HepG2 (cell line): Measurements from ENCODE around the gene CDKN3. TPM values are rescaled to one million over a fixed set of nuclear protein-coding genes. Genes with fewer than 3 reads are reported as not detected.

Experiments used
- CEBPG ChIP-seq: IDR thresholded peaks from 2 replicates; pipeline ENCODE4 v1.6.1; 2016
- DNMT3B ChIP-seq: conservative IDR thresholded peaks from 2 replicates; pipeline ENCODE4 v1.6.1; 2016; ENCODE audit warnings: missing biosample characterization, control low read depth
- GATAD2A ChIP-seq: IDR thresholded peaks from 2 replicates; pipeline ENCODE4 v1.6.1; 2016
- HNF4A ChIP-seq: sonication (generic); formaldehyde crosslinking; IDR thresholded peaks from 2 replicates; pipeline ENCODE4 v1.4.0; 2020; ENCODE audit warnings: missing genetic modification reagents
- PCBP1 ChIP-seq: fragments of 200-400 bp; formaldehyde crosslinking; IDR thresholded peaks from 2 replicates; pipeline ENCODE4 v1.6.1; 2017; ENCODE audit warnings: mild to moderate bottlenecking, low read depth, low read length, borderline replicate concordance
- RFXAP ChIP-seq: sonication (generic); formaldehyde crosslinking; IDR thresholded peaks from 2 replicates; pipeline ENCODE4 v1.4.0; 2020; ENCODE audit warnings: missing genetic modification reagents, borderline replicate concordance
- THAP11 ChIP-seq: IDR thresholded peaks from 2 replicates; pipeline ENCODE4 v1.6.1; 2016; ENCODE audit warnings: missing biosample characterization, missing genetic modification reagents
- ZFP36 ChIP-seq: fragments of 150-350 bp; IDR thresholded peaks from 2 replicates; pipeline ENCODE4 v1.6.1; 2018; ENCODE audit warnings: borderline replicate concordance, low read length, low read depth; ENCODE audit not compliant: partially characterized antibody
- ZMYM4 ChIP-seq: sonication (generic); formaldehyde crosslinking; IDR thresholded peaks from 2 replicates; pipeline ENCODE4 v1.8.1; 2023; ENCODE audit warnings: mild to moderate bottlenecking, missing genetic modification reagents
- ZNF737 ChIP-seq: sonication (generic); formaldehyde crosslinking; IDR thresholded peaks from 2 replicates; pipeline ENCODE4 v1.5.0; 2020; ENCODE audit warnings: missing genetic modification reagents, mild to moderate bottlenecking, borderline replicate concordance
- polyA plus RNA-seq, 8 experiments: library from polyadenylated mRNA; depleted of rRNA in 3 of 8; stranded (reverse) in 7 of 8; unstranded in 1 of 8; fragments of >200 nt; fragmentation: Illumina TruSeq in 4 of 8; extraction: Trizol in 4 of 8; gene quantifications; 2 replicates each; pipeline versions ENCODE4 v1.2.1 to v1.2.3, GENCODE V29; 2011 to 2016; ENCODE audit warnings: low read depth in 4 of 8, missing spikeins in 1 of 8, mixed read lengths in 1 of 8; ENCODE audit not compliant: insufficient read depth in 1 of 8
- total RNA-seq, 5 experiments: library from RNA; depleted of rRNA; stranded (reverse); fragments of >200 nt; fragmentation: Illumina TruSeq; extraction: Trizol; gene quantifications; 2 replicates each; pipeline ENCODE4 v1.2.3, GENCODE V29; 2016; ENCODE audit warnings: low read depth in 1 of 5
- TF ChIP-seq, protein P1 (sequence below), 2 experiments: sonication (generic) in 1 of 2; formaldehyde crosslinking in 1 of 2; IDR thresholded peaks; 2 replicates each; pipeline versions ENCODE4 v1.4.0 to v1.6.1; 2016 to 2020; ENCODE audit warnings: borderline replicate concordance in 1 of 2, low read depth in 1 of 2, mild to moderate bottlenecking in 1 of 2, missing genetic modification reagents in 1 of 2
- TF ChIP-seq, protein P2 (sequence below): conservative IDR thresholded peaks from 2 replicates; pipeline ENCODE4 v1.6.1; 2018; ENCODE audit warnings: missing genetic modification reagents
- TF ChIP-seq, protein P3 (sequence below): sonication (generic); formaldehyde crosslinking; IDR thresholded peaks from 2 replicates; pipeline ENCODE4 v1.5.1; 2020; ENCODE audit warnings: missing genetic modification reagents, mild to moderate bottlenecking, borderline replicate concordance
- TF ChIP-seq, protein P4 (sequence below), 2 experiments: sonication (generic) in 1 of 2; formaldehyde crosslinking in 1 of 2; IDR thresholded peaks; 2 replicates each; pipeline versions ENCODE4 v1.5.1 to v1.6.1; 2011 to 2020; ENCODE audit warnings: borderline replicate concordance in 1 of 2, low read depth in 1 of 2, low read length in 1 of 2, mild to moderate bottlenecking in 1 of 2, missing genetic modification reagents in 1 of 2, moderate library complexity in 1 of 2

CDKN3 gene
- total and polyA plus RNA-seq, 2 of the 13 experiments (the other 11 are each of a cell fraction or from before 2014, with no cell fraction given) = 63.0 to 88.9 TPM

DNA sequence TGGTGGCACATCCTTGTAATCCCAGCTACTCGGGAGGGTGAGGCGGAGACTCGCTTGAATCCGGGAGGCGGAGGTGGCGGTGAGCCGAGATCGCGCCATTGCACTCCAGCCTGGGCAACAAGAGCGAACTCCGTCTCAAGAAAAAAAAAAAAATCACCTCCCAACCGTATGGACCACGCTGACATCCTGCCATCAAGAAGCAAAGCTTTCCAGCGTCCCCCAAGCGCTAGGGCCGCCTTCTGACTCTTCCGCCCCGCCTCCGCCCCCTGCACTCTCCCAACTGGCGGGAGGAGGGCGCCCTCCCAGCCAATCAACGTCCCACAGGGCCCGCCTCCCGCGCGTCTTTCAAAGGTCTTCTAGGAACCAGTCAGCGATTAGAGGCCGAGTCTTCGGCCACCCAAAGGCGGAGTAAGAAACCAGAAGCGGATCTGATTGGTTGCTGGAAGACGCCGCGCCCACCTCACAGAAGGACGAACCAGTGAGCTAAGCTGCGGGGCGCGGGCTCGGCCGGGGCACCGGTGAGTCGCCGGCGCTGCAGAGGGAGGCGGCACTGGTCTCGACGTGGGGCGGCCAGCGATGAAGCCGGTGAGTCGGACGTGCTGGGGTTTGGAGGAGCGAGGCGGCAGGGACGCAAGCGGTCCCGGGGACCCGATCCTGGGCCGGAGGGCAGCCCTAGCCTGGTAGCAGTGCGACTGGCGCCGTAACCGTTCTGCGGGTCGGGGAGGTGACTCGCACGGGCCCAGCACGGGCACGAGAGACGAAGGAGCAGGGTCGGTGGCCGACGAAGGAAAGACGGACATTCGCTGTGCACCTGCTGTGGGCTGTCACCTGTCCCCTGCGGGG, at the start of gene CDKN3 (continued):
- TF ChIP-seq, protein P1, sequence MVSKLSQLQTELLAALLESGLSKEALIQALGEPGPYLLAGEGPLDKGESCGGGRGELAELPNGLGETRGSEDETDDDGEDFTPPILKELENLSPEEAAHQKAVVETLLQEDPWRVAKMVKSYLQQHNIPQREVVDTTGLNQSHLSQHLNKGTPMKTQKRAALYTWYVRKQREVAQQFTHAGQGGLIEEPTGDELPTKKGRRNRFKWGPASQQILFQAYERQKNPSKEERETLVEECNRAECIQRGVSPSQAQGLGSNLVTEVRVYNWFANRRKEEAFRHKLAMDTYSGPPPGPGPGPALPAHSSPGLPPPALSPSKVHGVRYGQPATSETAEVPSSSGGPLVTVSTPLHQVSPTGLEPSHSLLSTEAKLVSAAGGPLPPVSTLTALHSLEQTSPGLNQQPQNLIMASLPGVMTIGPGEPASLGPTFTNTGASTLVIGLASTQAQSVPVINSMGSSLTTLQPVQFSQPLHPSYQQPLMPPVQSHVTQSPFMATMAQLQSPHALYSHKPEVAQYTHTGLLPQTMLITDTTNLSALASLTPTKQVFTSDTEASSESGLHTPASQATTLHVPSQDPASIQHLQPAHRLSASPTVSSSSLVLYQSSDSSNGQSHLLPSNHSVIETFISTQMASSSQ (IDR thresholded peaks at IDR 0.05; ENCODE audit: low read depth) = no peak
- TF ChIP-seq, protein P1 (CRISPR knock-in tag; IDR thresholded peaks at IDR 0.05; ENCODE audit: borderline replicate concordance) = peak; percentile 18
- 0 out of 2 replicates have a peak, but pooled peaks have one; percentile 50 for TF ChIP-seq PCBP1
- TF ChIP-seq HNF4A (CRISPR knock-in tag) = no peak
- TF ChIP-seq THAP11 (CRISPR knock-in tag) = peak; percentile 60
- no peak for TF ChIP-seq ZFP36
- TF ChIP-seq, protein P2, sequence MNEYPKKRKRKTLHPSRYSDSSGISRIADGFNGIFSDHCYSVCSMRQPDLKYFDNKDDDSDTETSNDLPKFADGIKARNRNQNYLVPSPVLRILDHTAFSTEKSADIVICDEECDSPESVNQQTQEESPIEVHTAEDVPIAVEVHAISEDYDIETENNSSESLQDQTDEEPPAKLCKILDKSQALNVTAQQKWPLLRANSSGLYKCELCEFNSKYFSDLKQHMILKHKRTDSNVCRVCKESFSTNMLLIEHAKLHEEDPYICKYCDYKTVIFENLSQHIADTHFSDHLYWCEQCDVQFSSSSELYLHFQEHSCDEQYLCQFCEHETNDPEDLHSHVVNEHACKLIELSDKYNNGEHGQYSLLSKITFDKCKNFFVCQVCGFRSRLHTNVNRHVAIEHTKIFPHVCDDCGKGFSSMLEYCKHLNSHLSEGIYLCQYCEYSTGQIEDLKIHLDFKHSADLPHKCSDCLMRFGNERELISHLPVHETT (CRISPR knock-in tag) = no peak
- TF ChIP-seq CEBPG (CRISPR knock-in tag) = no peak
- TF ChIP-seq ZMYM4 = peak; percentile 98
- peak; percentile 75; the same call in 1 of the 2 replicates for TF ChIP-seq RFXAP (CRISPR knock-in tag)
- TF ChIP-seq GATAD2A = no peak; the same call in 1 of the 2 replicates
- TF ChIP-seq DNMT3B (CRISPR knock-in tag) = no peak
- no peak for TF ChIP-seq ZNF737 (CRISPR knock-in tag)
- TF ChIP-seq, protein P3, sequence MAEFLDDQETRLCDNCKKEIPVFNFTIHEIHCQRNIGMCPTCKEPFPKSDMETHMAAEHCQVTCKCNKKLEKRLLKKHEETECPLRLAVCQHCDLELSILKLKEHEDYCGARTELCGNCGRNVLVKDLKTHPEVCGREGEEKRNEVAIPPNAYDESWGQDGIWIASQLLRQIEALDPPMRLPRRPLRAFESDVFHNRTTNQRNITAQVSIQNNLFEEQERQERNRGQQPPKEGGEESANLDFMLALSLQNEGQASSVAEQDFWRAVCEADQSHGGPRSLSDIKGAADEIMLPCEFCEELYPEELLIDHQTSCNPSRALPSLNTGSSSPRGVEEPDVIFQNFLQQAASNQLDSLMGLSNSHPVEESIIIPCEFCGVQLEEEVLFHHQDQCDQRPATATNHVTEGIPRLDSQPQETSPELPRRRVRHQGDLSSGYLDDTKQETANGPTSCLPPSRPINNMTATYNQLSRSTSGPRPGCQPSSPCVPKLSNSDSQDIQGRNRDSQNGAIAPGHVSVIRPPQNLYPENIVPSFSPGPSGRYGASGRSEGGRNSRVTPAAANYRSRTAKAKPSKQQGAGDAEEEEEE = no peak
- TF ChIP-seq, protein P4, sequence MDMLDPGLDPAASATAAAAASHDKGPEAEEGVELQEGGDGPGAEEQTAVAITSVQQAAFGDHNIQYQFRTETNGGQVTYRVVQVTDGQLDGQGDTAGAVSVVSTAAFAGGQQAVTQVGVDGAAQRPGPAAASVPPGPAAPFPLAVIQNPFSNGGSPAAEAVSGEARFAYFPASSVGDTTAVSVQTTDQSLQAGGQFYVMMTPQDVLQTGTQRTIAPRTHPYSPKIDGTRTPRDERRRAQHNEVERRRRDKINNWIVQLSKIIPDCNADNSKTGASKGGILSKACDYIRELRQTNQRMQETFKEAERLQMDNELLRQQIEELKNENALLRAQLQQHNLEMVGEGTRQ (IDR thresholded peaks at IDR 0.05; ENCODE audit: low read depth, low read length) = no peak
- TF ChIP-seq, protein P4 (CRISPR knock-in tag; IDR thresholded peaks at IDR 0.05; ENCODE audit: borderline replicate concordance) = no peak
